Measurements from ENCODE around the gene LHFPL2. TPM values are rescaled to one million over a fixed set of nuclear protein-coding genes. Genes with fewer than 3 reads are reported as not detected.

Gene LHFPL2
- total RNA-seq, 4 donors from 2014 or later, result 34.4 to 79.6 (median 51.5) TPM

- no peak for DNase-seq
- Histone ChIP-seq H3K9me3 (no peaks in the 10 kb centered on the region), H3K27ac (peak overlapping the region; percentile 65 to 73 (median 70)), H3K27me3 (no peaks in the 10 kb centered on the region), H3K4me1 (peaks cover 7 to 22% (median 10%) of the 10 kb centered on the region in 4 donors), H3K36me3 (no peaks in the 10 kb centered on the region), H3K4me3 (no peak overlapping the region)
- intact Hi-C loops (cut with DNase I; ENCODE audit: low total_unique reads) (no loop called here), in situ Hi-C loops (cut with MboI; ENCODE audit: low pct_ligation_motif_present in 1 of 4, low pct_unique_long_range_greater_than_20kb in 1 of 4, low sequenced_read_pairs in 3 of 4) (loop anchor here in 1 of 4 donors (25.0 kb wide), 1 partner anchor 441 kb away; the partner anchor contains the start of gene ARSB)
- WGBS, 2 donors (ENCODE audit: low coverage in 1 of 2), result 81 to 92% methylated on average over 7 to 8 of the region's 8 CpGs
- TF ChIP-seq EP300 (IDR thresholded peaks at IDR 0.05; ENCODE audit: low read depth) (no peak), POLR2A (IDR thresholded peaks at IDR 0.05) (no peak), CTCF (IDR thresholded peaks at IDR 0.05) (no peak), POLR2AphosphoS5 (IDR thresholded peaks at IDR 0.05) (no peak)
Measured at GRCh38 chr5:78546276-78546996, 102.1 kb downstream of the LHFPL2 start.

- DNase-seq, result no peak
- H3K27ac ChIP-seq, result no peak overlapping the region
- intact Hi-C loops (cut with DNase I; ENCODE audit: low total_unique reads) (no loop called here), in situ Hi-C loops (cut with MboI; ENCODE audit: low pct_ligation_motif_present in 1 of 4, low pct_unique_long_range_greater_than_20kb in 1 of 4, low sequenced_read_pairs in 3 of 4) (loop anchor here in 1 of 4 donors (25.0 kb wide), 1 partner anchor 442 kb away; the partner anchor contains the start of gene ARSB)
- no peaks in the 10 kb centered on the region for H3K36me3 ChIP-seq
- no peaks in the 10 kb centered on the region for H3K9me3 ChIP-seq
- no peak for TF ChIP-seq EP300 (IDR thresholded peaks at IDR 0.05; ENCODE audit: low read depth)
- TF ChIP-seq POLR2A (IDR thresholded peaks at IDR 0.05), result no peak
- no peak for TF ChIP-seq POLR2AphosphoS5 (IDR thresholded peaks at IDR 0.05)
- TF ChIP-seq CTCF (IDR thresholded peaks at IDR 0.05), result no peak
- WGBS, 2 donors (ENCODE audit: low coverage in 1 of 2), result 83 to 88% methylated on average over 4 to 7 of the region's 7 CpGs
- H3K27me3 ChIP-seq, result no peaks in the 10 kb centered on the region
- H3K4me3 ChIP-seq, result no peak overlapping the region
- peaks cover 7 to 28% (median 10%) of the 10 kb centered on the region in 4 donors for H3K4me1 ChIP-seq
Measured at GRCh38 chr5:78545406-78545805, 103.2 kb downstream of the LHFPL2 start.

- H3K27ac ChIP-seq, result peak overlapping the region in 1 of 4 donors; percentile 6
- intact Hi-C loops (cut with DNase I; ENCODE audit: low total_unique reads) (no loop called here), in situ Hi-C loops (cut with MboI; ENCODE audit: low pct_ligation_motif_present in 1 of 4, low pct_unique_long_range_greater_than_20kb in 1 of 4, low sequenced_read_pairs in 3 of 4) (loop anchor here in 1 of 4 donors (25.0 kb wide), 1 partner anchor 443 kb away; the partner anchor contains the start of gene ARSB)
- peaks cover 7 to 28% (median 10%) of the 10 kb centered on the region in 4 donors for H3K4me1 ChIP-seq
- H3K4me3 ChIP-seq, result no peak overlapping the region
- H3K36me3 ChIP-seq, result no peaks in the 10 kb centered on the region
- peak; percentile 21 for DNase-seq
- H3K9me3 ChIP-seq, result no peaks in the 10 kb centered on the region
- WGBS, 2 donors (ENCODE audit: low coverage in 1 of 2), result 75 to 88% methylated on average over 12 to 14 of the region's 14 CpGs
- no peaks in the 10 kb centered on the region for H3K27me3 ChIP-seq
- TF ChIP-seq POLR2AphosphoS5 (IDR thresholded peaks at IDR 0.05) (no peak), CTCF (IDR thresholded peaks at IDR 0.05) (no peak), EP300 (IDR thresholded peaks at IDR 0.05; ENCODE audit: low read depth) (no peak), POLR2A (IDR thresholded peaks at IDR 0.05) (no peak)
Measured at GRCh38 chr5:78544561-78545201, 103.9 kb downstream of the LHFPL2 start.

- H3K4me3 ChIP-seq, result no peak overlapping the region
- no peak for DNase-seq
- 42% methylated on average over 1 of the region's 1 CpG; no CpG with 5 or more reads in 1 of the 2 donors for WGBS, 2 donors (ENCODE audit: low coverage in 1 of 2)
- no peak overlapping the region for H3K27ac ChIP-seq
- in situ Hi-C loops (cut with MboI; ENCODE audit: low pct_ligation_motif_present in 1 of 4, low pct_unique_long_range_greater_than_20kb in 1 of 4, low sequenced_read_pairs in 3 of 4) (loop anchor here in 1 of 4 donors (25.0 kb wide), 1 partner anchor 443 kb away; the partner anchor contains the start of gene ARSB), intact Hi-C loops (cut with DNase I; ENCODE audit: low total_unique reads) (no loop called here)
- no peaks in the 10 kb centered on the region for H3K9me3 ChIP-seq
- TF ChIP-seq POLR2A (IDR thresholded peaks at IDR 0.05) (no peak), CTCF (IDR thresholded peaks at IDR 0.05) (no peak), EP300 (IDR thresholded peaks at IDR 0.05; ENCODE audit: low read depth) (no peak), POLR2AphosphoS5 (IDR thresholded peaks at IDR 0.05) (no peak)
- no peaks in the 10 kb centered on the region for H3K27me3 ChIP-seq
- H3K4me1 ChIP-seq, result peaks cover 7 to 28% (median 10%) of the 10 kb centered on the region in 4 donors
- H3K36me3 ChIP-seq, result no peaks in the 10 kb centered on the region
Measured at GRCh38 chr5:78543916-78544315, 104.7 kb downstream of the LHFPL2 start.

Measured in transverse colon (tissue), 4 donors.